Measurements from ENCODE around the gene CAV2. TPM values are rescaled to one million over a fixed set of nuclear protein-coding genes. Genes with fewer than 3 reads are reported as not detected.

The CAV2 gene
- total RNA-seq, 2 donors from 2014 or later: 180 to 278 TPM

DNA sequence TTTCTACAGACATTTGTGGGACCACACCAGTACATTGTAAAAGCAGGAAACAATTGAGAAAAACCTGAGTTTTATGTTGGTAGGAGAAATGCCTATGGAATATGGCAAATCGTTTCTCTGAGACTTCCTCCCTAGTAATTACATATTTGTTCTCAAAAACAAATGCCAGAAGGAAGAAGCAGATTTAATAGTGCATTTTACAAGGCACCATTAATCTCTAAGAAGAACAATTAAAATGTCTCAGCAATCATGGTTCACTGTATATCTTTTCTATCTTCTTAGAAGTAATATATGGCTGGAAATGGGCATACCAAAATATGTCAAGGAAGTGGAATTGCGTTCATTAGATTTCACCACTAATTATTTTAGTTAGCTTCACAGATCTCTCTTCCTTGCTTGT lies 38.6 kb downstream of the CAV2 start:
- H3K36me3 ChIP-seq: peaks cover 54% of the 10 kb centered on the region
- H3K27ac ChIP-seq: peak overlapping the region; percentile 71 to 85
- DNase-seq (ENCODE audit: low spot score): no peak
- no peaks in the 10 kb centered on the region for H3K27me3 ChIP-seq
- no peak overlapping the region for H3K4me3 ChIP-seq
- no peaks in the 10 kb centered on the region for H3K9me3 ChIP-seq
- H3K4me1 ChIP-seq: peaks cover 0 to 87% of the 10 kb centered on the region in 2 donors
- TF ChIP-seq CTCF (IDR thresholded peaks at IDR 0.05): no peak

GRCh38 chr7:116539879-116540278 lies 40.3 kb downstream of the CAV2 start:
- no peak for DNase-seq (ENCODE audit: low spot score)
- TF ChIP-seq CTCF (IDR thresholded peaks at IDR 0.05): no peak
- no peaks in the 10 kb centered on the region for H3K27me3 ChIP-seq
- H3K27ac ChIP-seq: peak overlapping the region; percentile 71 to 85
- H3K36me3 ChIP-seq: peaks cover 47% of the 10 kb centered on the region
- no peak overlapping the region for H3K4me3 ChIP-seq
- peaks cover 0 to 93% of the 10 kb centered on the region in 2 donors for H3K4me1 ChIP-seq
- no peaks in the 10 kb centered on the region for H3K9me3 ChIP-seq

DNA sequence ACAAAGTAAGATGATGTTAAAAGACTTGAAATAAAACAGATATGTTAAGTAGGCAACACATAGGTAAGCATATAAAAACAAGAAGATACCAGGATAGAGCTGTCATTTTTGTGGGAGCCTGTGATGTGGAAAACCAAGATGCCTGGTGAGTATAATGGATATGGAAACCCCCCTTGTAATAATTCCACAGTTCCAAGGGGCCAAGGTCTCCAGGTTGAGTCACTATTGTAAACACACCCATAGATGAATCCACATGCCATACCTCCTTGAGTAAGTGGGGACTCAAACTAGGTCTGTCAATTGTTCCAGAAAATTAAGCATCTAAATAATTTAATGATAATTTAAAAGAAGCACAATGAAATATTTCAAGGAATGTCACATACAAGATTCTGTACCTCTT lies 41.2 kb downstream of the CAV2 start:
- Histone ChIP-seq H3K27me3 (no peaks in the 10 kb centered on the region), H3K36me3 (peaks cover 43% of the 10 kb centered on the region), H3K27ac (peak overlapping the region; percentile 70 to 85), H3K4me1 (peaks cover 0 to 95% of the 10 kb centered on the region in 2 donors), H3K4me3 (no peak overlapping the region), H3K9me3 (no peaks in the 10 kb centered on the region)
- TF ChIP-seq CTCF (IDR thresholded peaks at IDR 0.05): no peak
- no peak for DNase-seq (ENCODE audit: low spot score)

DNA sequence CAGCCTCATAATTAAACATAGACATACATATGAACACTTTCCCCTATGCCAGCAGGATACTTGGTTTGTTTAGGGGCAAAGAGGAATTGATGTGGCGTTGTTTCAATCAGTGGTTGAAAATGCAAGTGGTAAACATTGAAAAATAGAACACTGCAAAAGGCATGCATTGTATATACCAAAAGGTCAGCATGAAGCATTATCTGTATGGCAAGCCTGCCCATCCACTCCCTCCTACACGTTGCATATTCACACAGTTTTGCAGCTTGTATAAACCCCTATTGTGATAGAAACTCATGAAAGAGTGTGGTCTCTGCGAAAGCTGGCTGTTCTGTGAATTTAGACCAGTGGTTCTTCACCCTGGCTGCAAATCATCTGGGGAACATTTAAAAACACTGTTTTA lies 42.4 kb downstream of the CAV2 start:
- Histone ChIP-seq H3K27ac (peak overlapping the region; percentile 70 to 85), H3K36me3 (peaks cover 42% of the 10 kb centered on the region), H3K27me3 (no peaks in the 10 kb centered on the region), H3K9me3 (no peaks in the 10 kb centered on the region), H3K4me3 (no peak overlapping the region), H3K4me1 (peaks cover 0 to 98% of the 10 kb centered on the region in 2 donors)
- no peak for TF ChIP-seq CTCF (IDR thresholded peaks at IDR 0.05)
- DNase-seq (ENCODE audit: low spot score): no peak

DNA sequence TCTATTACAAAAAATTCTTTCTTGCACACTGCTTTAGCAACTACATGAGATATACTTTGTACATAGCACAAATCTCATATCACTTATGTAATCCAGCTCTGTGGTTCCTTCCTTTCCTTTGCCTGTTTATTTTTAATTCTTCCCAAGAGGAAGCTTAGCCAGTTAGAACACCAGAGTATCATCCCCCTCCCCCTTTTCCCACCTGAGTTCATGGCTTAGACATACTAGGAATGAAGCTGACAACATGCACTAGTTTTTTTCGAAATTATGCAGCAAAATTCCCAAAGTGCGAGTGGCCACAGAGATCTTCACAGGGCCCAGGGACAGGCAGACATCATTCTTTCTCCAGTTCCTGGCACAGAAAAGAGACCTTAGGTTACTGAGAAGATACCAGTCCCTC lies 43.1 kb downstream of the CAV2 start:
- Histone ChIP-seq H3K4me1 (peaks cover 0 to 98% of the 10 kb centered on the region in 2 donors), H3K27ac (peak overlapping the region; percentile 70 to 85), H3K27me3 (no peaks in the 10 kb centered on the region), H3K4me3 (no peak overlapping the region), H3K9me3 (no peaks in the 10 kb centered on the region), H3K36me3 (peaks cover 42% of the 10 kb centered on the region)
- no peak for TF ChIP-seq CTCF (IDR thresholded peaks at IDR 0.05)
- no peak for DNase-seq (ENCODE audit: low spot score)

DNA sequence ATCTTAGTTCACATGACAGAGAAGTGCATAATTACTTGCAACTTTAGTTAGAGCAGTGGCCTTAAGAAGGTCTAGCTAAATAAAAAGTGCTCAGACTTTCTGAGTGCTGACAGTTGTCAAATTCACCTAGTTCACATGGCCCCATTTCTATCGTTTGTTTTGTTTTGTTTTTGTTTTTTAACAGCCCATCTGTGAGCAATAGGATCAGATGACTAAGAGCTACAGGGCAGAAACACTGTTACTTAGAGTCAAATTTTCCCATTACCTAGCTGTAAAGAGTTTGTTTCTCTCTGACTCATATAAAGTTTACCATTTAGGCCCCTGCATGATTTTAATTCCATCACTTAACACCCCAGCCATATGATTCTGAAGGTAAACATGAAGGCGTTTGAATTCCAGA lies 44.1 kb downstream of the CAV2 start:
- DNase-seq (ENCODE audit: low spot score): no peak
- H3K27me3 ChIP-seq: no peaks in the 10 kb centered on the region
- H3K4me3 ChIP-seq: no peak overlapping the region
- H3K9me3 ChIP-seq: no peaks in the 10 kb centered on the region
- TF ChIP-seq CTCF (IDR thresholded peaks at IDR 0.05): no peak
- H3K27ac ChIP-seq: peak overlapping the region; percentile 70 to 85
- peaks cover 42% of the 10 kb centered on the region for H3K36me3 ChIP-seq
- peaks cover 0 to 99% of the 10 kb centered on the region in 2 donors for H3K4me1 ChIP-seq

Measured in right atrium auricular region (tissue), 2 donors.